Activated CD4-positive, alpha-beta memory T cell treated with anti-CD3 and anti-CD28 coated beads for 36 hours (primary cell): ENCODE measurements around the gene MAPK10. TPM values are rescaled to one million over a fixed set of nuclear protein-coding genes. Genes with fewer than 3 reads are reported as not detected.

Experiments
- CTCF ChIA-PET: fragments of 350-600 bp; sonication (Branson Sonifier 250); formaldehyde crosslinking; loops from one replicate; lab custom pipeline; 2021; ENCODE audit warnings: antibody characterized with exemption, inconsistent platforms; lab: Charles Lee
- POLR2A ChIA-PET: fragments of 350-600 bp; sonication (Branson Sonifier 250); formaldehyde crosslinking; loops from one replicate; lab custom pipeline; 2021; ENCODE audit warnings: antibody characterized with exemption; lab: Charles Lee
- DNase-seq: peaks from one replicate; pipeline ENCODE4 v3.0.0-alpha.2; 2020
- H3K27ac Mint-ChIP-seq: one replicate; pipeline ENCODE4 v1.8.0; 2021; ENCODE audit warnings: mixed read lengths
- H3K27me3 Mint-ChIP-seq: one replicate; pipeline ENCODE4 v1.8.0; 2021; ENCODE audit warnings: mixed read lengths
- H3K36me3 Mint-ChIP-seq: one replicate; pipeline ENCODE4 v1.8.0; 2021; ENCODE audit warnings: mixed read lengths
- H3K4me1 Mint-ChIP-seq: one replicate; pipeline ENCODE4 v1.8.0; 2021; ENCODE audit warnings: low read depth, mixed read lengths
- H3K4me3 Mint-ChIP-seq: one replicate; pipeline ENCODE4 v1.8.0; 2021; ENCODE audit warnings: mild to moderate bottlenecking, mixed read lengths
- H3K9me3 Mint-ChIP-seq: one replicate; pipeline ENCODE4 v1.8.0; 2021; ENCODE audit warnings: mixed read lengths
- intact Hi-C: fragments of 100-400 bp; cut with micrococcal nuclease; formaldehyde crosslinking; loops from one replicate; pipeline ENCODE4 v1.15.1; 2023
- total RNA-seq, 2 experiments: library from RNA; stranded (reverse); gene quantifications; one replicate each; pipeline ENCODE4 v1.2.3, GENCODE V29; 2021

MAPK10 gene
- total RNA-seq, 2 experiments from 2014 or later = not detected

GRCh38 chr4:86261636-86262035, 98.2 kb downstream of the MAPK10 start:
- POLR2A ChIA-PET = no interaction called here
- H3K9me3 Mint-ChIP-seq = no peaks in the 10 kb centered on the region
- H3K36me3 Mint-ChIP-seq = no peaks in the 10 kb centered on the region
- no peaks in the 10 kb centered on the region for H3K27me3 Mint-ChIP-seq
- CTCF ChIA-PET = no interaction called here
- intact Hi-C loops = no loop called here
- no peak overlapping the region for H3K4me3 Mint-ChIP-seq
- DNase-seq = no peak
- H3K4me1 Mint-ChIP-seq = no peaks in the 10 kb centered on the region
- no peak overlapping the region for H3K27ac Mint-ChIP-seq

GRCh38 chr4:86256086-86256485, 103.8 kb downstream of the MAPK10 start:
- Mint-ChIP-seq H3K36me3 (no peaks in the 10 kb centered on the region), H3K4me3 (no peak overlapping the region)

GRCh38 chr4:86250619-86251018, 109.2 kb downstream of the MAPK10 start:
- intact Hi-C loops = no loop called here
- Mint-ChIP-seq H3K36me3 (no peaks in the 10 kb centered on the region), H3K27me3 (no peaks in the 10 kb centered on the region), H3K9me3 (no peaks in the 10 kb centered on the region), H3K4me1 (no peaks in the 10 kb centered on the region), H3K4me3 (no peak overlapping the region), H3K27ac (no peak overlapping the region)
- no peak for DNase-seq
- CTCF ChIA-PET = no interaction called here
- POLR2A ChIA-PET = no interaction called here

More at GRCh38 chr4:86256086-86256485, 103.8 kb downstream of the MAPK10 start:
- Mint-ChIP-seq H3K4me1 (no peaks in the 10 kb centered on the region), H3K27ac (no peak overlapping the region), H3K27me3 (no peaks in the 10 kb centered on the region), H3K9me3 (no peaks in the 10 kb centered on the region)
- no peak for DNase-seq
- CTCF ChIA-PET = no interaction called here
- POLR2A ChIA-PET = no interaction called here
- intact Hi-C loops = no loop called here

GRCh38 chr4:86250006-86250405, 109.8 kb downstream of the MAPK10 start:
- no peak overlapping the region for H3K27ac Mint-ChIP-seq

GRCh38 chr4:86249074-86249473, 110.8 kb downstream of the MAPK10 start:
- intact Hi-C loops = no loop called here
- Mint-ChIP-seq H3K27me3 (no peaks in the 10 kb centered on the region), H3K36me3 (no peaks in the 10 kb centered on the region), H3K4me3 (no peak overlapping the region), H3K27ac (no peak overlapping the region), H3K4me1 (no peaks in the 10 kb centered on the region), H3K9me3 (no peaks in the 10 kb centered on the region)
- POLR2A ChIA-PET = no interaction called here
- no peak for DNase-seq
- CTCF ChIA-PET = no interaction called here

More at GRCh38 chr4:86250006-86250405, 109.8 kb downstream of the MAPK10 start:
- ChIA-PET POLR2A (no interaction called here), CTCF (no interaction called here)
- Mint-ChIP-seq H3K9me3 (no peaks in the 10 kb centered on the region), H3K36me3 (no peaks in the 10 kb centered on the region), H3K4me3 (no peak overlapping the region), H3K27me3 (no peaks in the 10 kb centered on the region), H3K4me1 (no peaks in the 10 kb centered on the region)
- intact Hi-C loops = no loop called here
- no peak for DNase-seq

GRCh38 chr4:86247906-86248305, 111.9 kb downstream of the MAPK10 start:
- CTCF ChIA-PET = no interaction called here
- Mint-ChIP-seq H3K4me1 (no peaks in the 10 kb centered on the region), H3K27ac (no peak overlapping the region), H3K4me3 (no peak overlapping the region), H3K27me3 (no peaks in the 10 kb centered on the region), H3K9me3 (no peaks in the 10 kb centered on the region), H3K36me3 (no peaks in the 10 kb centered on the region)
- DNase-seq = no peak
- intact Hi-C loops = no loop called here
- POLR2A ChIA-PET = interaction anchor here (0.6 kb wide), 1 partner anchor 102 kb away, joined by 3 read pairs; no protein-coding TSS in a partner anchor

GRCh38 chr4:86247320-86247719, 112.5 kb downstream of the MAPK10 start:
- ChIA-PET POLR2A (no interaction called here), CTCF (no interaction called here)
- Mint-ChIP-seq H3K4me1 (no peaks in the 10 kb centered on the region), H3K36me3 (no peaks in the 10 kb centered on the region), H3K4me3 (no peak overlapping the region), H3K27ac (no peak overlapping the region), H3K9me3 (no peaks in the 10 kb centered on the region), H3K27me3 (no peaks in the 10 kb centered on the region)
- DNase-seq = no peak
- intact Hi-C loops = no loop called here

- H3K4me1 Mint-ChIP-seq = no peaks in the 10 kb centered on the region
- H3K9me3 Mint-ChIP-seq = peaks cover 5% of the 10 kb centered on the region
- ChIA-PET CTCF (no interaction called here), POLR2A (no interaction called here)
- no peaks in the 10 kb centered on the region for H3K27me3 Mint-ChIP-seq
- DNase-seq = no peak
- H3K4me3 Mint-ChIP-seq = no peak overlapping the region
- H3K27ac Mint-ChIP-seq = no peak overlapping the region
- no peaks in the 10 kb centered on the region for H3K36me3 Mint-ChIP-seq
- intact Hi-C loops = no loop called here
These were observed 116.1 kb downstream of the MAPK10 start for GRCh38 chr4:86243750-86244149.

- no peak for DNase-seq
- CTCF ChIA-PET = no interaction called here
- POLR2A ChIA-PET = no interaction called here
- no peaks in the 10 kb centered on the region for H3K4me1 Mint-ChIP-seq
- no peak overlapping the region for H3K4me3 Mint-ChIP-seq
- H3K36me3 Mint-ChIP-seq = no peaks in the 10 kb centered on the region
- no peak overlapping the region for H3K27ac Mint-ChIP-seq
- intact Hi-C loops = no loop called here
- no peaks in the 10 kb centered on the region for H3K27me3 Mint-ChIP-seq
- H3K9me3 Mint-ChIP-seq = peaks cover 14% of the 10 kb centered on the region
These were observed 117.2 kb downstream of the MAPK10 start for GRCh38 chr4:86242677-86243076.

GRCh38 chr4:86235549-86235948, 124.3 kb downstream of the MAPK10 start:
- no peaks in the 10 kb centered on the region for H3K36me3 Mint-ChIP-seq
- POLR2A ChIA-PET = no interaction called here
- no peaks in the 10 kb centered on the region for H3K4me1 Mint-ChIP-seq

GRCh38 chr4:86233681-86234080, 126.2 kb downstream of the MAPK10 start:
- no peaks in the 10 kb centered on the region for H3K4me1 Mint-ChIP-seq
- intact Hi-C loops = no loop called here
- CTCF ChIA-PET = no interaction called here
- H3K36me3 Mint-ChIP-seq = no peaks in the 10 kb centered on the region
- peaks cover 18% of the 10 kb centered on the region for H3K9me3 Mint-ChIP-seq
- POLR2A ChIA-PET = no interaction called here
- H3K27me3 Mint-ChIP-seq = no peaks in the 10 kb centered on the region
- no peak overlapping the region for H3K4me3 Mint-ChIP-seq
- no peak for DNase-seq
- no peak overlapping the region for H3K27ac Mint-ChIP-seq

More at GRCh38 chr4:86235549-86235948, 124.3 kb downstream of the MAPK10 start:
- intact Hi-C loops = no loop called here
- Mint-ChIP-seq H3K9me3 (peaks cover 21% of the 10 kb centered on the region), H3K27me3 (no peaks in the 10 kb centered on the region), H3K27ac (no peak overlapping the region), H3K4me3 (no peak overlapping the region)
- CTCF ChIA-PET = no interaction called here
- DNase-seq = no peak

GRCh38 chr4:86233090-86233489, 126.8 kb downstream of the MAPK10 start:
- H3K9me3 Mint-ChIP-seq = peaks cover 14% of the 10 kb centered on the region
- DNase-seq = no peak
- H3K4me3 Mint-ChIP-seq = no peak overlapping the region
- H3K36me3 Mint-ChIP-seq = no peaks in the 10 kb centered on the region
- POLR2A ChIA-PET = no interaction called here
- H3K4me1 Mint-ChIP-seq = no peaks in the 10 kb centered on the region
- no peaks in the 10 kb centered on the region for H3K27me3 Mint-ChIP-seq
- CTCF ChIA-PET = no interaction called here
- H3K27ac Mint-ChIP-seq = no peak overlapping the region
- intact Hi-C loops = no loop called here

- Mint-ChIP-seq H3K4me3 (no peak overlapping the region), H3K36me3 (no peaks in the 10 kb centered on the region), H3K4me1 (no peaks in the 10 kb centered on the region), H3K27ac (no peak overlapping the region), H3K9me3 (no peaks in the 10 kb centered on the region), H3K27me3 (no peaks in the 10 kb centered on the region)
- ChIA-PET POLR2A (no interaction called here), CTCF (no interaction called here)
- no peak for DNase-seq
- intact Hi-C loops = no loop called here
These were observed 136.4 kb downstream of the MAPK10 start for GRCh38 chr4:86223472-86223871.
